GM21723 (cell line): Measurements from ENCODE around the gene HUNK.
A peak's percentile ranks its signal among the peaks of the same experiment; 100 is the strongest.
"Not testable (repeated sequence)": the region's sequence is repeated elsewhere in the genome, so short reads cannot be mapped to it uniquely, and the experiment has no call there.

Experiments used
- ATAC-seq: cut with Tn5 transposase; IDR thresholded peaks from one replicate; pipeline ENCODE4 v1.9.1; 2021; ENCODE audit warnings: mild to moderate bottlenecking, moderate library complexity; ENCODE audit not compliant: unreplicated experiment

HUNK gene

GRCh38 chr21:31872452-31873274, at the start of gene HUNK:
HUNK (plus strand) TSS chr21:31873020; CDS start chr21:31873675, 655 bp downstream.
- no peak for ATAC-seq

DNA sequence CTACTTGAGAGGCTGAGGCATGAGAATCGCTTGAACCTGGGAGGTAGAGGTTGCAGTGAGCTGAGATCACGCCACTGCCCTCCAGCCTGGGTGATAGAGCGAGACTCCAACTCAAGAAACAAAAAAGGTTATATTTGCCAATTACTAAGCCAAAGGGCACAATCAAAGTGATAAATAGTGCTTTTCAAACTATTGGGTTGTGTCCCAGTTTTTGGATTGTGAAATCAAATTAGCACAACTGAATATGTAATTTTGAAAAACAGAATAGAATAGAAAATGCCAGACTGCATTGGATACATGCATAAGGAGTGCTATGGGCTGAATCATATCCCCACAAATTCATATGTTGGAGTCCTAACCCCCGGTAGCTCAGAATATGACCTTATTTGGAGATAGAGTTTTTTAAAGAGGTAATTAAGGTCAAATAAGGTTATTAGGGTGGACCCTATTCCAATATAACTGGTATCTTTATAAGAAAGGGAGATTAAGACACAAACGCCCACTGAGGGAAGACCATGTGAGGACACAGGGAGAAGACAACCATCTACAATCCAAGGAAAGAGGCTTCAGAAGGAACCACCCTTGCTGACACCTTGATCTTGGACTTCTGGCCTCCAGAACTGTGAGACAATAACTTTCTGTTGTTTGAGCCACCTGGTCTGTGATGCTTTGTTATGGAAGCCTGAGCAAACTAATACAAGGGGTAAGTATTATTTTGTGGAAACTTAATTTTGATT, 42.9 kb upstream of the HUNK start:
- ATAC-seq = no peak

- no peak for ATAC-seq
Measured at GRCh38 chr21:31830701-31831100, 42.1 kb upstream of the HUNK start.

GRCh38 chr21:31837041-31837440, 35.8 kb upstream of the HUNK start:
- ATAC-seq = no peak

DNA sequence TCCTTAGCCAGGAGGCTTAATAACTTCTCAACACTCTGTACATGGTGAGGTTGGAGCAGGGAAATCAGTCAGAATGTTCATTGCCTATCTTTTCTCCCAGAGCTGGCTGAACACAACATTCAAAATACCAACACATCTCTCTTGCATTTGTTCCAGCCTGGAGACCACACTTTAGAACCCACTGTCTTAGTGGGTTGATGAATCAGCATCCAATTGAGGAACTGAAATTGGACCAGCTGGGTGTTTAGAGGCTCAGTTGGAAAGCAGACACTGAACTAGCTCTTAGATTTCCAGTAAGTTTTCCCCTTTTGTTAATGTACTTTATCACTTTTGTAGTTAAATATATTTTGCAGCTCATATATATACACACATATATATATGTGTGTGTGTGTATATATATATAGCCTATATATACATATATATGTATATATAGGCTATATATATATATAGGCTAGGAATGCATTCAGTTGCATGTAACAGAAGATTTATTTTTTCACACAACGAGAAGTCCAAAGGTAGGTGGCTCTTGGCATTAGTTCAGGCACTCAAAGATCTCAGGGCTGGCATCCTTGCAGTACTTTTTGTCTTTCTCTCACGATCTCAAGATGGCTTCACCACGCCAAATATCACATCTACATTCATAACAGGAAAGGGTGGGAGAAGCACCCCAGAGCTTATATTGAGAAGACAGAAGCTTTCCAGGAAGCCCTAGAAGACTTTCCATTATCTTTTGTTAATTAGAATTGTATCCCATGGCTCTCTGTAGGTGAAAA, 35.0 kb upstream of the HUNK start:
- no peak for ATAC-seq

DNA sequence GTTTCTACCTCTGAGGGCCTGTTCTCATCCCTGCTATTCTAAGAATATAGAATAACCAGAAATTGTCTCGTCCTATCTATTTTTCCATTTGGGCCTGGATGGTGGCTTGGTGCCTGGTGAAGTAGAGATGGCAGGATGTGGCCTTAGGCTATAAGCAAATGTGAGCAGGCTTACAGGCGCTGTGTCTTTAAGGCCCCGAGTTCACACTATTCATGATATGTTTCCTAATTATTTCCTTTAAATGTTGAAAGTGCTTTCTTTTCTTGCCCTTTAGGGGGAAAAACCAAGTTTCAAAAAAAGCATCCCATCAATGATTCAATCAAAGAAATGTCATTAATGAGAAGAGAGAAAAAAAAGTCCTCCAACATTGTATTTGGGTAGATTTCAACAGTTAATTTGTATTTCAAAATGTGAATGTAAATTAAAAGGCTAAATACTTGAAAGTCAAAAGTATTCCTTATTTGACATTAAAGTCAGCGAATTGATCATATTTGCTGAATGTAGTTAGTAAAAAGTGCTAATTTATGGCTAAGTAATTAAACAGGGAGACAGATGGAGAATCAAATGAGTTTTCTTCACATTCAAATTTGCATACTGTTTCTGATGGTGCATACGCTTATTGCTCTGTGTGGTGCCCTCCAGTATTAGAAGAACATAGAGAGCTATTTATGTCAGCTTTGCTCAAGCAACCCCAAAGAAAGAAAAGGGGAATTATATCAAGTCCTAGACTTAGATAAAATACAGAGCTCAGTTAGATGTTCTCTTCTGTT, 34.0 kb upstream of the HUNK start:
- no peak for ATAC-seq

DNA sequence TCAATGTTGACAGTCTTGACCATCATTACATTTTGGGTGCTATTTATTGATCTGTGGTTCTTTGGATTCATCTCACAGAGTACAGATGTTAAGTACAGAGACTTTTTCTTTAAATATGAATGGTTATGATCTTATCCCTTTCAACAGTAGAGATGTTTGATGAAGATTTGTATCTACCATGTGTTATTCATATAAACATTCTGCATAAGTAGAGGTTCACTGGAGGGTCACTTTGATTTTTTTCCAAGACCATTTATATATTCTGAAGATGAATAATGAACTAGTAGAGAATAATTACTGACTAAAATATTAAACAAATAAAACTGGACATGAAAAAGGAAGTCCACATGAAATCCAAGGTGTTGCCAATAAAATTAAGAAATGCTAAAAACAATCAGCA, 28.6 kb upstream of the HUNK start:
- ATAC-seq = no peak

GRCh38 chr21:31845151-31845729, 27.6 kb upstream of the HUNK start:
- no peak for ATAC-seq

DNA sequence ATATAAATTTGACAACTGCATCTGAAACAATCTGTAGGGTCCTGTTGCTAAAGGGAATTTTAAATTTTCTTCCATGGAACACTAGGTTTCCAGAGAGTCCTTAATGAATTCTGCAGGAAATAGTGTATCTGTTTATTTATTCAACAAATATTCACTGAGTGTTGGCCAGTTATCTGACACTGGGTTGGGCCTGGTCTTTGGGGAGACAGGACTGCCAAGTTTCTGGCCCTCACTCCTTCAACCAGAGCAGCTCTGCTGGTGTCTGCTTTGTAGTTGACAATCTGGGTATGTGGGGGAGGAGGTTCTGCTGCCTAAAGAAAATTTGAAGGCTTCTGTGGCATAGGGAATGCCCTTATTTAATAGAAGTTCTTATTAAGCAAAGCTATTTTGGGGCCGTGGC, 26.1 kb upstream of the HUNK start:
- no peak for ATAC-seq

DNA sequence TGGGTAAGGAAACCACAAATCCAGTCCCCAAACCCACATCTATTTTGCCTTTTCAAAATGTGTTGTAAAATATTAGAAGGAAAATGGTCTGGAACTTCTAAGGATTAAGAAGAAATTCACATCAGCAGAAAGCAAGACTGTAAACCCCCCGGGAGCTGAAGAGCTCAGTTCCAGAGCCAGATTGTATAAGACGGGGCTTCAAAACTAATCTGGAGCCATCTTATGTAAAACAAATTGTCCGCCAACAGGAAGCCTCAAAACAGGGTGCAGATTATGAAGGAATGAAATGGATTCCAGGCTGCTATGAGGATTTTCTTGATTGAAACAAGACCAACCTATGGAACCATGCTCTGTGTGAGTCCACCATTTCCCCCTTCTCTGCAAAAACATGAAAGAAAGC, 25.1 kb upstream of the HUNK start:
- no peak for ATAC-seq

DNA sequence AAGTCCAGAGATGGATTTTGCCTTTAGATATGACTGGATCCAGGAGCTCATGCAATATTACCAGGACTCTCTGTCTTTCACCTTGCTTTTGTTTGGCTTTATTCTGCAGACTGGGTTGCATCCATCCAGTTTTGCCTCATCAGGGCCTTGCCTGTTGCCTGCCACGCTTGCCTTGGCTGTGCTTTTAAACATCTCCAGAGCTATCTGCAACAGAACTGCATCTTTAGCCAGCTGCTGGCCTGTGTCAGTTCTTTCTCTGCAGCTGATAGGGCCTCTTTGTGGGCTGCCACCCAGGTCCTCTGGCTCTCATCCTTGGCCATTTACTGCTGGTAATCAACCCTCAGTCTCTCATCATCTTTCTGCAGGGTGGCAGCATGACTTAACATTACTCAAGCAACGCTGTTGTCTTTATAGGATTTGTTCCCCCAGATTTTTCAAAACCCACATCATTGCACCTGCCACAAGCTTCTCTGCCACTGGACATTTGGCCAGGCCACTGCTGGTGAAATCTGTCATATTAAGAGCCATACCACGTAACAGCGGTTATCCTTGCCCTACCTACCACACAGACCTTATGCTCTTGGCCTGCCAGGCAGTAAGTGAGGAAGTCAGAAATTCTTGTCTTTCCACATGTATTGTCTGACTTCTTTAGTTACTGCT, 24.4 kb upstream of the HUNK start:
- no peak for ATAC-seq

- no peak for ATAC-seq
Measured at GRCh38 chr21:31850886-31851285, 21.9 kb upstream of the HUNK start.

DNA sequence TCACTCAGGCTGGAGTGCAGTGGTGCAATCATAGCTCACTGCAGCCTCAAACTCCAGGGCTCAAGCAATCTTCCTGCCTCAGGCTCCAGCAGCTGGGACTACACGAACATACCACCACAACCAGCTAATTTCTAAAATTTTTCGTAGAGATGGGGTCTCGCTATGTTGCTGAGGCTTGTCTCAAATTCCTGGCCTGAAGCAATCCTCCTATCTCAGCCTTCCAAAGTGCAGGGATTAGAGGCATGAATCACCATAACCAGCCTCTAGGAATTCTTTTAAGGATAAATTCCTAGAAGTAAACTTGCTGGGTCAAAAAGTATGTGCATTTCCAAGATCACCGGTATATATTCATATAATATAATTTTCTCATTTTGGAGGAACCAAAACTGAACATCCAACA, 17.6 kb upstream of the HUNK start:
- no peak for ATAC-seq

- ATAC-seq = no peak
Measured at GRCh38 chr21:31857096-31857495, 15.7 kb upstream of the HUNK start.

DNA sequence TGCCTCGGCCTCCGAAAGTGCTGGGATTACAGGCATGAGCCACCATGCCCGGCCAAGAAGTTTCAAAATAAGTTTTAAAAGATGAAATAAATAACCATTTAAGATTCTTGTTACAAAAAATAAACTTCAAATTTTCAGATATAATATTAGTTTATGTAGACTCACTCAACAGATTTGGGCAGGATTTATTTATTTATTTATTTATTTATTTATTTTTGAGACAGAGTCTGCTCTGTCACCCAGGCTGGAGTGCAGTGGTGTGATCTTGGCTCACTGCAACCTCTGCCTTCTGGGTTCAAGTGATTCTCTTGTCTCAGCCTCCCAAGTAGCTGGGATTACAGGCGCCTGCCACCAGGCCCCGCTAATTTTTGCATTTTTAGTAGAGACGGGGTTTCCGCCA, 15.2 kb upstream of the HUNK start:
- ATAC-seq = not testable (repeated sequence)

GRCh38 chr21:31860851-31861250, 12.0 kb upstream of the HUNK start:
- no peak for ATAC-seq

GRCh38 chr21:31862078-31862477, 10.7 kb upstream of the HUNK start:
- no peak for ATAC-seq

GRCh38 chr21:31865429-31865970, 7.3 kb upstream of the HUNK start:
- no peak for ATAC-seq

DNA sequence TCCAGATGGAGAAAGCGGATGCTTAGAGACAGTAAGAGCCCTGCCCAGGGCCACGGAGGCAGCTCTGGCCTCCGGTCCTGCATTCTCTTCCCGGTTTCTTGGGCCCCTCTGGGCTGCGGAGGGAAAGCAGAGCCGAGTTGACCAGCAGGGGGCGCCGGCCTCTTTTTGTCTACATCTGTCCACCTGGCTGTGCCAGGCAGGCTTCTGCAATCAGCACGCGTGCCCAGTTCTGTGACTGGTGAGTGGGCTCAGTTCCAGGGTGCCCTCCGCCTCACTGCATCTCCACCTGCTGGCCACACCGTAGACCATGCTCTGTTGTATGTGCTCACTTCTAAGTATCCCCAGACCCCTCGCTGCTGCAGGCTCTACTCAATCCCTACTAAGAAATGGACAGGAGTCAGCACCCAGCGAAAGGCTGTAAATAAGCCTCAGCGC, 6.7 kb upstream of the HUNK start:
- peak; percentile 61 for ATAC-seq

GRCh38 chr21:31869750-31870149, 3.1 kb upstream of the HUNK start:
- ATAC-seq = no peak
